Body of pancreas (tissue), 4 donors: ENCODE data around the gene OTP. TPM values are rescaled to one million over a fixed set of nuclear protein-coding genes. Genes with fewer than 3 reads are reported as not detected.

Experiments
- ATAC-seq: fragments of 150-250 bp; one replicate; pipeline ENCODE4 v1.9.1; 2016
- DNase-seq, 4 donors: peaks; one replicate each; pipeline ENCODE4 v3.0.0-alpha.2; 2019
- H3K27ac ChIP-seq, 4 donors: fragments of 200-600 bp; sonication (generic); 1 replicate in 3 of 4; 2 replicates in 1 of 4; pipeline versions ENCODE4 v1.5.1 to v1.6.1; 2016 to 2019; ENCODE audit warnings: mild to moderate bottlenecking in 1 of 4, mixed read lengths in 1 of 4, moderate library complexity in 1 of 4
- H3K27me3 ChIP-seq, 2 donors: fragments of 200-600 bp; sonication (generic); one replicate each; pipeline ENCODE4 v1.6.0; 2016; ENCODE audit warnings: mild to moderate bottlenecking in 1 of 2
- H3K36me3 ChIP-seq, 2 donors: fragments of 200-600 bp; sonication (generic); replicated peaks in 1 of 2; 2 replicates each; pipeline ENCODE4 v1.5.1; 2016; ENCODE audit warnings: low read depth in 2 of 2; ENCODE audit not compliant: insufficient read depth in 1 of 2
- H3K4me1 ChIP-seq: fragments of 200-600 bp; sonication (generic); one replicate; pipeline ENCODE4 v1.6.0; 2016
- H3K4me3 ChIP-seq, 2 donors: fragments of 200-600 bp; sonication (generic); 1 replicate in 1 of 2; 2 replicates in 1 of 2; pipeline ENCODE4 v1.5.1; 2016 to 2019
- H3K9me3 ChIP-seq, 3 donors: fragments of 200-600 bp; sonication (generic); 1 replicate in 2 of 3; 2 replicates in 1 of 3; pipeline ENCODE4 v1.5.1; 2016
- CTCF ChIP-seq, 7 experiments: fragments of 450-650 bp in 4 of 7; fragments of 200-600 bp in 3 of 7; sonication (generic) in 3 of 7; IDR thresholded peaks; one replicate each; pipeline ENCODE4 v1.5.1; 2016 to 2019; ENCODE audit warnings: antibody characterized with exemption in 7 of 7
- POLR2A ChIP-seq, 3 donors: fragments of 450-650 bp; IDR thresholded peaks; one replicate each; pipeline ENCODE4 v1.6.1; 2016; ENCODE audit warnings: antibody characterized with exemption in 3 of 3, mild to moderate bottlenecking in 2 of 3
- WGBS, 2 donors: methylation state at CpG; one replicate each; pipeline ENCODE4 v1.1.5; 2017; 5-methylcytosine and 5-hydroxymethylcytosine counted together
- intact Hi-C: fragments of 100-400 bp; cut with DNase I; formaldehyde crosslinking; loops from one replicate; pipeline ENCODE4 v1.15.1; 2023
- total RNA-seq, 2 donors: library from RNA; depleted of rRNA; stranded (reverse); fragments of >200 nt; gene quantifications; one replicate each; pipeline ENCODE4 v1.1.0, GENCODE V29; 2016

The OTP gene
- total RNA-seq, 2 donors from 2014 or later = not detected

GRCh38 chr5:77663090-77663863, 24.8 kb upstream of the OTP start:
- ATAC-seq = no peak

DNA sequence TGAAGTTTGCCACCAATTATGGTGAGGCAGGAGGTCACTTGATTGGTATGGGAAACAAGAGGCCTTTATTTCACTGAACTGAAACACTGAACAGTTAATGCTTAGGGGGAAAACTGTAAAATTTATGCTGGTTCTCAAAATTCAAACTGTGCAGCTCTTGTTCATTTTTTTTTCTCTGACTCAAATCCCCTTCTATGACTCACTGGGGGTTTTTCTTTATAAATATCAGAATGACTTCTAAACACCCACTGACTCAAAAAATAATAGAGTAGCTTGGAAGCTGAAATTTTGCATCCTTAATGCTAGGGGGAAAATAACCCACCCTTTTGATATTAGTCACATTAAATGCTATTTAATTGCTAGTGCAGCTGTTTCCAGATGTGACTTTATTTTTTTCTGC, 24.1 kb upstream of the OTP start:
- Histone ChIP-seq H3K9me3 (no peaks in the 10 kb centered on the region), H3K36me3 (no peaks in the 10 kb centered on the region), H3K4me1 (no peaks in the 10 kb centered on the region), H3K27me3 (no peaks in the 10 kb centered on the region), H3K27ac (no peak overlapping the region), H3K4me3 (no peak overlapping the region)
- TF ChIP-seq POLR2A (IDR thresholded peaks at IDR 0.05) = no peak
- TF ChIP-seq CTCF (IDR thresholded peaks at IDR 0.05) = no peak
- no peak for ATAC-seq
- intact Hi-C loops = no loop called here
- no peak for DNase-seq

More at GRCh38 chr5:77663090-77663863, 24.8 kb upstream of the OTP start:
- H3K4me3 ChIP-seq = no peak overlapping the region
- H3K27me3 ChIP-seq = no peaks in the 10 kb centered on the region
- no peaks in the 10 kb centered on the region for H3K9me3 ChIP-seq
- 74 to 84% methylated on average over 7 of the region's 7 CpGs for WGBS, 2 donors
- H3K36me3 ChIP-seq = no peaks in the 10 kb centered on the region
- H3K4me1 ChIP-seq = no peaks in the 10 kb centered on the region
- no peak overlapping the region for H3K27ac ChIP-seq
- no peak for TF ChIP-seq POLR2A (IDR thresholded peaks at IDR 0.05)
- TF ChIP-seq CTCF (IDR thresholded peaks at IDR 0.05) = no peak
- DNase-seq = no peak
- intact Hi-C loops = no loop called here

- TF ChIP-seq CTCF (IDR thresholded peaks at IDR 0.05) (no peak), POLR2A (IDR thresholded peaks at IDR 0.05) (no peak)
- ATAC-seq (no peak), DNase-seq (no peak)
- H3K4me1 ChIP-seq = no peaks in the 10 kb centered on the region
- no peaks in the 10 kb centered on the region for H3K9me3 ChIP-seq
- H3K36me3 ChIP-seq = no peaks in the 10 kb centered on the region
- no peaks in the 10 kb centered on the region for H3K27me3 ChIP-seq
- no peak overlapping the region for H3K27ac ChIP-seq
- H3K4me3 ChIP-seq = no peak overlapping the region
- intact Hi-C loops = no loop called here
These were observed 20.1 kb upstream of the OTP start for GRCh38 chr5:77658662-77659061.

DNA sequence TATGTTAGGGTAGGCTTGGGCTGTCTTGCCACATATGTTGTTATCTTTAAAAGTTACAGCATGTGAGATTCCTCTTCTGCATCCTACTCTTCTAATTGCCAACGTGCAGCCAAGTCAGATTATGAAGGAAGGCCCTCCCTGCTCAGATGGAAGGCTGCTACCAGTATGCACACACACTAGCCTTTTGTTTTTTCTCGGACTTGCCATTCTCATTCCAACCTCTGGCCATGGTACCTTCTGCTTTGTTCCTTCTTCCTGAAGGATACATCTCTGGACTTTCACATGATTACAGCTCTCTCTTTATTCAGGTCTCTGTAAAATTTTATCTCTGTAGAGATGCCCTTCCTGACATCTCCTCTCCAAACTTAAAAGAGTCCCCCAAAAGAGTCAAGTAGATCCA, 12.8 kb upstream of the OTP start:
- intact Hi-C loops = no loop called here
- Histone ChIP-seq H3K27me3 (no peaks in the 10 kb centered on the region), H3K27ac (no peak overlapping the region), H3K4me3 (no peak overlapping the region), H3K9me3 (no peaks in the 10 kb centered on the region), H3K36me3 (no peaks in the 10 kb centered on the region), H3K4me1 (no peaks in the 10 kb centered on the region)
- DNase-seq (no peak), ATAC-seq (no peak)
- WGBS, 2 donors = 23 to 30% methylated on average over 2 of the region's 2 CpGs
- no peak for TF ChIP-seq CTCF (IDR thresholded peaks at IDR 0.05)
- TF ChIP-seq POLR2A (IDR thresholded peaks at IDR 0.05) = no peak

DNA sequence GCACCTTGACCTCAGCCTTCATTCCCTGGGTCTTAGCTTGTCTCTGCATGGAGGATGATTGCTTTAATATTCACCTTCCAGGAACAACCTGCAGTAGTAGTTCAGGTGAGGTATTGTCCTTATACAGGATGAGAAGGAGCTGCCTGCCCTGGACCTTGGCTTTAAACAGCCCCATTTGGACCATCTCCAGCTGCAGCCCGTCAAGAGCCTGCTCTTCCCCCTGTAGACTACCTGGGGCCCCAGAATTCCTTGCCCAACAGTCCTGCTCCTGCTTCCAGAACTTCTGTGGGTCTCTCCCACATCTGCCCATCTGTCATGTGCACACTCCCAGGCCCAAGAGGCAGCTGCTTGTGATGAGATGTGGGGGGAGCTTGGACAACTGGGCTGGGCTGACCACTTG, 12.2 kb upstream of the OTP start:
- intact Hi-C loops = no loop called here
- DNase-seq (no peak), ATAC-seq (no peak)
- H3K27me3 ChIP-seq = peaks cover 0 to 3% of the 10 kb centered on the region in 2 donors
- 40 to 69% methylated on average over 1 of the region's 1 CpG for WGBS, 2 donors
- no peak overlapping the region for H3K27ac ChIP-seq
- no peak overlapping the region for H3K4me3 ChIP-seq
- H3K36me3 ChIP-seq = no peaks in the 10 kb centered on the region
- no peak for TF ChIP-seq CTCF (IDR thresholded peaks at IDR 0.05)
- no peak for TF ChIP-seq POLR2A (IDR thresholded peaks at IDR 0.05)
- H3K9me3 ChIP-seq = no peaks in the 10 kb centered on the region
- H3K4me1 ChIP-seq = peaks cover 2% of the 10 kb centered on the region
